T-helper 2 cell treated with Interferon-gamma antibody and Interleukin-4, amounts not matched to agents 100 ng/mL and 5 ng/mL, for 36 hours (primary cell): ENCODE data around the gene KDF1. TPM values are rescaled to one million over a fixed set of nuclear protein-coding genes. Genes with fewer than 3 reads are reported as not detected.
"Not testable (repeated sequence)": the region's sequence is repeated elsewhere in the genome, so short reads cannot be mapped to it uniquely, and the experiment has no call there.

ENCODE experiments used
- intact Hi-C: fragments of 100-400 bp; cut with micrococcal nuclease; formaldehyde crosslinking; loops from one replicate; pipeline ENCODE4 v1.15.1; 2023
- total RNA-seq: library from RNA; stranded (reverse); gene quantifications from 2 replicates; pipeline ENCODE4 v1.2.3, GENCODE V29; 2022

KDF1 gene
- total RNA-seq, 1 donor from 2014 or later = not detected

DNA sequence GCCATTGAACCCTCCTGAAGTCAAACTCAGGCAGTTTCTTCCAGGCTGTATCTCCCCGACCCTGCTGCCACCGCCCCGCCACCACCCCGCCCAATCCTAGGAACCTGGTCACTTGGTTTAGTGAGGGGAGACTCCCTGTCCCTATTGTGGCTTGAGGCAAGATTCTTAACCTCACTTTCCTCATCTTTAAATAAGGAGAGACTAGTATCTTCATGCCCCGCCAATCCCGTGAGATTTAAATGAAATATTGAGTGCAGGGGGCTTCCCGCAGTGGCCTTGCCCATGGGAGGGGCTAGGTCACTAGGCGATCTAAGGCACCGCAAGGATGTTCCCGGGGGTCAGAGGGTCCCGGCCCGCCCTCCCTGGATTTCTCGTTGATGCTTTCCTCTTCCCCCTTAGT is 998 bp downstream of the KDF1 start:
- intact Hi-C loops = no loop called here

DNA sequence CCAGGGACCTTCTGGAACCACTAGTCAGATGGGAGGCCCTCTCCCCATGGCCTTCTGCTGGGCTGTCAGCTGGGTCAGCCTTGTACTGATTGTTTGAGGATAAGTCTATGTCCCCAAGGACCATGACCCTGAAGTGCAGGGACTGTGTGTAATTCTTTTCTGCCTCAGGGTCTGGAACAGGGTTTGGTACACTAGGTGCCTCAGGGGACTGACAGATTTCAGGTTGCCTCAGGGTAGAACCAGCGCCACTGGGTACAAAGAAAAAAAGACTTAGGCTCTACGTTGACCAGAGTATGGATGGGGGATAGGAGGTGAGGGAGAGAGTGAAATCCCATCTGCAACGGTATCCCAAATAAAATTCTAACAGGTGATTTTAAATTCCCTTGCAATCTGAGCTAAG is 3.0 kb downstream of the KDF1 start:
- intact Hi-C loops = no loop called here

DNA sequence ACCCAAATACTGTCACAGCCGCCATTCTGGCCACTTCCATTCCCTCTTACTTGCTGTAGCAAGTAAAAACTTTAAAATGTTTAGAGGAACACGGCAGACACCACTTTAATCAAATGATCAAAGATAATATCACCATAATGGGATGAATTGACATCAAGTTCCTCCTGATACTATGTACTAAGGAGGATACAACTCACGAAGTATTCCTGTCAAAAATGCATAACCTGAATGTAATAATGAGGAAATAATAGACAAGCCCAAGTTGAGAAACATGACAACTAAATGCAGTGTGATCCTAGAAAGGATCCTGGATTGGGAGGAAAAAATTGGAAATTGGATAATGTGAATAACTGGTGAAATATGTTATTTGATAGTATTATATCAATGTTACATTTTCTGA is 3.9 kb downstream of the KDF1 start:
- intact Hi-C loops = no loop called here

GRCh38 chr1:26953374-26953773 is 6.9 kb downstream of the KDF1 start:
- intact Hi-C loops = no loop called here

GRCh38 chr1:26951821-26952497 is 8.3 kb downstream of the KDF1 start:
- intact Hi-C loops = no loop called here

- intact Hi-C loops = no loop called here
These were observed 9.1 kb downstream of the KDF1 start for GRCh38 chr1:26951216-26951615.

DNA sequence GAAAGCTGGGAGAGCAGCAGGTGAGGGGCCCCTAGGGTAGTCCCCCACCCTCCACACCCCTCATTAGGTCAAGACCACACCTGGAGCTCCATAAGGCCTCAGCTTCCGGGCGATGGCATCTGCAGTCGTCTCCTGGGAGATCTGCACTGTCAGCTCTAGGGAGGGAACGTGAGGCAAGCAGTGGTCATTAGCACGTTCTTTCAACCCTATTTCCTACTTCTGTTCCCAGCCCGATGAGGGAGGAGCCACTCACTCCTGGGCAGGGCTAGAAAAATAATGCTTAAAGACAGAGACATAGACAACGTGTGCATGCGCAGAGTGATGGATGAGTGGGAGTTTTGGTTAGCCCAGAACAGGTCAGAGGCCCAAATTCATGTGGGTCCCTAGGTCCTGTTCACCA is 9.7 kb downstream of the KDF1 start:
- intact Hi-C loops = no loop called here

DNA sequence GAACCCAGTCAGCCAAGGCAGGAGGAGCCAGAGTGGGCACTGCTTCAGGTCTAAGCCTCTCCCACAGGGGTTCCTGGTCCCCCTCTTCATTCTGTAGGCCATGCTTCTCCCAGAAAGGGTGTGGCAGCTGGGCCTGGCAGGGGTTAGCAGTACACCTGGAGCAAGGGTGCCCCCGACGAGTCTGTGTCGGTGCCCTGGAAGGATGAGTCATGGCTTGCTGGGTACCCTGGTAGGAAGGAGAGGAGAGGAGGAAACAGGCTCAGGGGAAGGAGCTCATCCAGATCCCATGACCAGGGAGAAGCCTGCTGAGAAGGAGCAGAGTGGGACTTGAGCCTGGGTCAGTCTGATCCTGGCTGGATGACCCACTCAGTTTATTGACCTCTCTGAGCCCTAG is 10.3 kb downstream of the KDF1 start:
- intact Hi-C loops = no loop called here

- intact Hi-C loops = no loop called here
These were observed 10.9 kb downstream of the KDF1 start for GRCh38 chr1:26949266-26949925.

GRCh38 chr1:26948725-26949057 is 11.6 kb downstream of the KDF1 start:
- intact Hi-C loops = not testable (repeated sequence)

DNA sequence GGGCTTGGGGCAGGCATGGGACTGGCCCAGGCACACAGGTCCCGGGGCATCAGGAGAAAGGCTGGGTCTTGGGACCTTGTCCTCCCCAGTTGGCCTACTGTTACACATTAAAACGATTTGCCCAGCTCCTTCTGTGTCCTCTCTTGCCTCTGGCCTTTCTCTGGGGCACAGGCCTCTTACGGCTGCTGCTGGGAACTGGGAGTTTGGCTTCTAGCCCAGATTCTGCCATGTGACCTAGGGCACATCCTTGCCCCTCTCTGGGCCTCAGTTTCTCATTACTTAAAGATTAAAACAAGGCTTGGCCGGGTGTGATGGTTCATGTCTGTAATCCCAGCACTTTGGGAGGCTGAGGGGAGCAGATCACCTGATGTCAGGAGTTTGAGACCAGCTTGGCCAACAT is 14.0 kb downstream of the KDF1 start:
- intact Hi-C loops = no loop called here

GRCh38 chr1:26945728-26946127 is 14.5 kb downstream of the KDF1 start:
- intact Hi-C loops = no loop called here

DNA sequence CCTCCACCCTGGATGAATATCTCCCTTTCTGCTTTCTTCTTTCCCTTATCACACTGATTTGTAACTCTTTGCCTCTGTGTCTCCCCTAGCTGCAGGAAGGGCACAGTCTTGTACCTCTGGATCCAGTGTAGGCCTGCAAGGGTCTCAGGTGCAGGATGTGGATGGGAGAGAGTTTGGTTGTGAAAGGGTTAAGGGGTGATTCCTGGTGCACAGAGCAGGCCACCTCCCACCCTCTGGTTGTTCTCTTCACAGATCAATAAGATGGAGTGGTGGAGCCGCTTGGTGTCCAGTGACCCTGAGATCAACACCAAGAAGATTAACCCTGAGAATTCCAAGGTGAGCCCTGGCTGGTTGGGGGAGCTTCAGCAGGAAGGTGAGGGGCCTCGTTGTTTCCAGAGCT is 15.1 kb downstream of the KDF1 start:
- intact Hi-C loops = no loop called here

- intact Hi-C loops = no loop called here
These were observed 17.6 kb downstream of the KDF1 start for GRCh38 chr1:26942656-26943055.

- intact Hi-C loops = no loop called here
These were observed 19.0 kb downstream of the KDF1 start for GRCh38 chr1:26941311-26941710.

DNA sequence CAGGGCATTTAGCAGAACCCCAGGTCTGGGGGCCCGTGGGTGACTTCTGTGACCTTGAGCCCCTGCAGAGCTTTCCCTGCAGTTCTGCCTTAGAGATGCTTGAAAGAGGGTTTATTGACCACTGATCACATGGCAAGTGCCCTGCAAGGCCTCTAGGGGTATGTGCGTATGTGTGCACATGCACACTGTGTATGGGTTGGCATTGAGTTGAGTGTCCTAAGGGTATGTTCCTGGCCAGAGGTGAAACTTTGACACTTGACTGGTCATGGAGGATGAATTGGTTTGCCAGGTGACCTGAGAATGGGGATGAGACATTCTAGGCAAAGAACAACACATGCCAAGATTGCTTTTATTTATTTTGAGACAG is 21.6 kb downstream of the KDF1 start:
- intact Hi-C loops = no loop called here

DNA sequence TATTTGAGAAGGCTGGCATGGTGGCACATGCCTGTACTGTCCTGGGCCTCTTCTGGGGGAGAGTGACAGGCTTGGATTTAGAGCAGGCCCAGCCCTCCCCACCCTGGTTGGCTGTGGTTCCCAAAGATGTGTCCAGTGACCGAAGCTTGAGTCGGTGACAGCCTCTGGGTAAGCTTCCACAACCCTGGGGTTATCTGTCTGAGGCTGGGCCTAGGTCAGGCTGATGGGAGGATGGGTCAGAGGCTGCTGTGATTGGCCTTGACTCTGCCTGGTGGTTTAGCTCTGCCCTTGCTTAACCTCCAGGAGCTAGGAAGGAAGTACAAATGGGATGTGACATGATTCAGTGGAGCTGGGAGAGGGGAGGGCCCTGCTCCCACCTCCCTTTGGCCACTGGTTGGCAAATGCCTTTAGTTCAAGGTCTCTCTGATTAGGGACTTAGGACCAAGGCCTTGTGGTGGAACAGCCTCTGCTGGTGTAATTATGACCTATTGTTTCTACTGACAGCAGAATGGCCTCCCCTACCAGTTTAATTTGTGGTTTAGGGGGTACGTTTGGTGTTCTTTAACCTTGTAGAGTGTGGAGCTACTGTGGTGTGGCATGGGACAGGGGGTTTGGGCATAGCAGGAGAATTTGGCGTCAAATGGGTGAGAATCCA is 22.1 kb downstream of the KDF1 start:
- intact Hi-C loops = no loop called here

GRCh38 chr1:26936823-26937222 is 23.4 kb downstream of the KDF1 start:
- intact Hi-C loops = no loop called here

GRCh38 chr1:26932531-26932930 is 27.7 kb downstream of the KDF1 start:
- intact Hi-C loops = no loop called here

GRCh38 chr1:26923711-26924110 is 36.6 kb downstream of the KDF1 start:
- intact Hi-C loops = no loop called here

GRCh38 chr1:26922901-26923300 is 37.4 kb downstream of the KDF1 start:
- intact Hi-C loops = no loop called here

GRCh38 chr1:26922431-26922729 is 37.9 kb downstream of the KDF1 start:
- intact Hi-C loops = no loop called here
